H1 (cell line): Measurements from ENCODE around the gene UBASH3B. TPM values are rescaled to one million over a fixed set of nuclear protein-coding genes. Genes with fewer than 3 reads are reported as not detected.

Experiments used
- CTCF ChIA-PET: fragments of 300-600 bp; sonication (Branson Sonifier 250); formaldehyde crosslinking; loops from one replicate; lab custom pipeline; 2021; ENCODE audit not compliant: partially characterized antibody; lab: Charles Lee
- POLR2A ChIA-PET: fragments of 300-600 bp; sonication (Branson Sonifier 250); formaldehyde crosslinking; loops from one replicate; lab custom pipeline; 2021; ENCODE audit warnings: inconsistent platforms; ENCODE audit not compliant: partially characterized antibody; lab: Charles Lee
- DNase-seq, 2 experiments: peaks; one replicate each; pipeline versions ENCODE4 v3.0.0 to v3.0.0-alpha.2; 2010 to 2022; ENCODE audit warnings: low spot score in 2 of 2, low read depth in 1 of 2, mixed read lengths in 1 of 2
- FAIRE-seq: peaks from 2 replicates; lab custom pipeline; 2011; peaks lifted over from hg19 to GRCh38; lab: Jason Lieb, UNC
- H2AFZ ChIP-seq: 2 replicates; pipeline ENCODE4 v1.8.1; 2012; ENCODE audit warnings: low read length, inconsistent platforms
- H2AK5ac ChIP-seq: 2 replicates; pipeline ENCODE4 v1.6.1; 2013; ENCODE audit warnings: low read depth, low read length
- H2BK120ac ChIP-seq: replicated peaks from 2 replicates; pipeline ENCODE3; 2013; ENCODE audit warnings: low read depth, low read length, inconsistent platforms
- H2BK12ac ChIP-seq: 2 replicates; pipeline ENCODE4 v1.6.1; 2013; ENCODE audit warnings: low read depth, low read length
- H2BK15ac ChIP-seq: 2 replicates; pipeline ENCODE4 v1.6.1; 2013; ENCODE audit warnings: low read length
- H2BK20ac ChIP-seq: 2 replicates; pipeline ENCODE4 v1.6.1; 2013; ENCODE audit warnings: low read length
- H2BK5ac ChIP-seq: 2 replicates; pipeline ENCODE4 v1.6.1; 2013; ENCODE audit warnings: low read depth, low read length
- H3K14ac ChIP-seq: 2 replicates; pipeline ENCODE4 v1.6.1; 2013; ENCODE audit warnings: inconsistent platforms; ENCODE audit not compliant: insufficient read length
- H3K18ac ChIP-seq: 2 replicates; pipeline ENCODE4 v1.6.1; 2013; ENCODE audit warnings: low read length; ENCODE audit errors: extremely low read depth
- H3K23ac ChIP-seq: 2 replicates; pipeline ENCODE4 v1.6.1; 2013; ENCODE audit warnings: inconsistent platforms; ENCODE audit not compliant: insufficient read length
- H3K23me2 ChIP-seq: 2 replicates; pipeline ENCODE4 v1.6.1; 2013; ENCODE audit warnings: low read depth, low read length
- H3K27ac ChIP-seq: 2 replicates; pipeline ENCODE4 v1.6.1; 2011; ENCODE audit warnings: low read depth, low read length, inconsistent platforms
- H3K27me3 ChIP-seq, 4 experiments: replicated peaks in 1 of 4; 1 replicate in 1 of 4; 2 replicates in 3 of 4; pipeline versions ENCODE4 v1.6.1 to v1.8.1; 2011 to 2013; ENCODE audit warnings: low read length in 3 of 4, mild to moderate bottlenecking in 3 of 4, inconsistent platforms in 2 of 4, mixed read lengths in 2 of 4, moderate library complexity in 1 of 4; ENCODE audit not compliant: control insufficient read depth in 3 of 4, insufficient read depth in 3 of 4; ENCODE audit errors: extremely low read depth in 1 of 4
- H3K36me3 ChIP-seq, 4 experiments: 2 replicates each; pipeline versions ENCODE4 v1.6.1 to v1.8.1; 2011 to 2013; ENCODE audit warnings: mild to moderate bottlenecking in 4 of 4, low read length in 3 of 4, moderate library complexity in 2 of 4, control low read depth in 1 of 4, inconsistent platforms in 1 of 4; ENCODE audit not compliant: insufficient read depth in 4 of 4, control insufficient read depth in 2 of 4
- H3K4ac ChIP-seq: replicated peaks from 2 replicates; pipeline ENCODE3; 2013; ENCODE audit warnings: low read length, low read depth, mixed read lengths, inconsistent platforms; ENCODE audit not compliant: insufficient read length
- H3K4me1 ChIP-seq, 4 experiments: replicated peaks in 1 of 4; 1 replicate in 1 of 4; 2 replicates in 3 of 4; pipeline versions ENCODE4 v1.6.1 to v1.8.1; 2011 to 2013; ENCODE audit warnings: low read length in 3 of 4, inconsistent platforms in 2 of 4, mixed read lengths in 1 of 4; ENCODE audit not compliant: insufficient read depth in 4 of 4, control insufficient read depth in 3 of 4
- H3K4me2 ChIP-seq, 2 experiments: 2 replicates each; pipeline versions ENCODE4 v1.6.1 to v1.8.1; 2011 to 2013; ENCODE audit warnings: low read depth in 2 of 2, low read length in 2 of 2, control low read depth in 1 of 2, inconsistent platforms in 1 of 2, mild to moderate bottlenecking in 1 of 2; ENCODE audit not compliant: insufficient read depth in 1 of 2
- H3K4me3 ChIP-seq, 4 experiments: fragments of 200-600, 300-600 bp in 1 of 4; sonication (generic), shearing (Covaris generic), sonication (Bioruptor Twin) in 1 of 4; 2 replicates each; pipeline versions ENCODE4 v1.5.1 to v1.8.1; 2011 to 2016; ENCODE audit warnings: low read length in 4 of 4, low read depth in 3 of 4, control low read depth in 2 of 4, inconsistent platforms in 2 of 4, mild to moderate bottlenecking in 2 of 4, mixed read lengths in 1 of 4, moderate library complexity in 1 of 4; ENCODE audit not compliant: insufficient read depth in 2 of 4; ENCODE audit errors: extremely low read depth in 1 of 4
- H3K56ac ChIP-seq: replicated peaks from 2 replicates; pipeline ENCODE3; 2013; ENCODE audit warnings: low read depth, mild to moderate bottlenecking, mixed read lengths, low read length, inconsistent platforms; ENCODE audit not compliant: insufficient read length
- H3K79me1 ChIP-seq: 2 replicates; pipeline ENCODE4 v1.6.1; 2013; ENCODE audit warnings: low read depth, low read length, control low read depth
- H3K79me2 ChIP-seq, 2 experiments: 2 replicates each; pipeline versions ENCODE4 v1.6.1 to v1.8.1; 2012 to 2013; ENCODE audit warnings: low read length in 2 of 2, mild to moderate bottlenecking in 2 of 2, inconsistent platforms in 1 of 2; ENCODE audit not compliant: insufficient read depth in 2 of 2, control insufficient read depth in 1 of 2
- H3K9ac ChIP-seq, 4 experiments: replicated peaks in 1 of 4; 1 replicate in 1 of 4; 2 replicates in 3 of 4; pipeline versions ENCODE4 v1.6.1 to v1.8.1; 2011 to 2013; ENCODE audit warnings: low read depth in 3 of 4, low read length in 3 of 4, control low read depth in 2 of 4, mild to moderate bottlenecking in 2 of 4, moderate library complexity in 2 of 4, inconsistent platforms in 1 of 4; ENCODE audit errors: extremely low read depth in 1 of 4
- H3K9me3 ChIP-seq, 2 experiments: 2 replicates each; pipeline versions ENCODE4 v1.6.1 to v1.8.1; 2012 to 2013; ENCODE audit warnings: mild to moderate bottlenecking in 2 of 2, moderate library complexity in 2 of 2, control low read depth in 1 of 2, inconsistent platforms in 1 of 2, low read depth in 1 of 2, low read length in 1 of 2, mixed read lengths in 1 of 2; ENCODE audit not compliant: insufficient read depth in 2 of 2
- H4K20me1 ChIP-seq, 2 experiments: replicated peaks in 1 of 2; 2 replicates each; pipeline versions ENCODE3 to v1.8.1; 2011 to 2013; ENCODE audit warnings: inconsistent platforms in 2 of 2, low read length in 2 of 2, mild to moderate bottlenecking in 1 of 2; ENCODE audit not compliant: insufficient read depth in 2 of 2, control insufficient read depth in 1 of 2
- H4K5ac ChIP-seq: 2 replicates; pipeline ENCODE4 v1.6.1; 2013; ENCODE audit warnings: low read length, low read depth, mixed read lengths, inconsistent platforms; ENCODE audit not compliant: insufficient read length
- H4K8ac ChIP-seq: 2 replicates; pipeline ENCODE4 v1.8.0; 2013; ENCODE audit warnings: mild to moderate bottlenecking, moderate library complexity, low read length, inconsistent platforms; ENCODE audit not compliant: insufficient read depth; ENCODE audit errors: extremely low read depth
- H4K91ac ChIP-seq: replicated peaks from 2 replicates; pipeline ENCODE3; 2013; ENCODE audit warnings: low read length, mixed read lengths, inconsistent platforms; ENCODE audit not compliant: insufficient read length
- ASH2L ChIP-seq: fragments of 200-600, 300-600 bp; sonication (generic); IDR thresholded peaks from one replicate; pipeline ENCODE4 v1.7.1; 2017; ENCODE audit warnings: low read length
- BCL11A ChIP-seq, 2 experiments: IDR thresholded peaks; one replicate each; pipeline ENCODE4 v1.6.1; 2011; ENCODE audit warnings: low read depth in 2 of 2, low read length in 2 of 2, mild to moderate bottlenecking in 2 of 2
- CTBP2 ChIP-seq: IDR thresholded peaks from 2 replicates; pipeline ENCODE4 v1.7.0; 2011; ENCODE audit warnings: borderline replicate concordance, mild to moderate bottlenecking, moderate library complexity, mixed read lengths, low read length; ENCODE audit not compliant: insufficient read depth, insufficient read length
- GTF2F1 ChIP-seq: IDR thresholded peaks from 2 replicates; pipeline ENCODE4 v1.6.1; 2012; ENCODE audit warnings: low read depth, low read length, improper control_type of control experiment, borderline replicate concordance
- HDAC2 ChIP-seq, 2 experiments: fragments of 300-600 bp in 1 of 2; sonication (generic) in 1 of 2; IDR thresholded peaks; 2 replicates each; pipeline ENCODE4 v1.6.1; 2011 to 2012; ENCODE audit warnings: low read depth in 2 of 2, low read length in 2 of 2, mild to moderate bottlenecking in 2 of 2, moderate library complexity in 2 of 2, borderline replicate concordance in 1 of 2, inconsistent platforms in 1 of 2
- HDAC6 ChIP-seq: IDR thresholded peaks from one replicate; pipeline ENCODE4 v1.7.1; 2012; ENCODE audit warnings: low read depth, mild to moderate bottlenecking, inconsistent platforms, low read length, moderate library complexity
- JUND ChIP-seq: IDR thresholded peaks from 2 replicates; pipeline ENCODE4 v1.6.1; 2011; ENCODE audit warnings: mild to moderate bottlenecking, improper control_type of control experiment, low read length
- KDM1A ChIP-seq: fragments of 200-600, 300-600 bp; sonication (generic); IDR thresholded peaks from 2 replicates; pipeline ENCODE4 v1.7.1; 2016; ENCODE audit warnings: mild to moderate bottlenecking, low read length, borderline replicate concordance
- RAD21 ChIP-seq, 2 experiments: IDR thresholded peaks in 1 of 2; conservative IDR thresholded peaks in 1 of 2; 2 replicates each; pipeline ENCODE4 v1.6.1; 2011; ENCODE audit warnings: low read depth in 2 of 2, low read length in 2 of 2, improper control_type of control experiment in 1 of 2, inconsistent platforms in 1 of 2, mild to moderate bottlenecking in 1 of 2, moderate library complexity in 1 of 2
- RFX5 ChIP-seq: IDR thresholded peaks from 2 replicates; pipeline ENCODE4 v1.6.1; 2011; ENCODE audit warnings: low read depth, low read length, improper control_type of control experiment, borderline replicate concordance
- SAP30 ChIP-seq: fragments of 300-600 bp; sonication (generic); IDR thresholded peaks from 2 replicates; pipeline ENCODE4 v1.7.1; 2012; ENCODE audit warnings: low read length, moderate library complexity, mild to moderate bottlenecking, inconsistent platforms; ENCODE audit not compliant: insufficient read depth, insufficient replicate concordance
- WGBS, 2 experiments: shearing (Covaris generic) in 1 of 2; methylation state at CpG; one replicate each; pipeline versions ENCODE4 v1.1.6 to v1.1.7; 2013 to 2015; ENCODE audit warnings: low lambda C conversion rate in 2 of 2, mixed read lengths in 2 of 2, inconsistent platforms in 1 of 2, low coverage in 1 of 2, missing lambda C conversion rate in 1 of 2; ENCODE audit not compliant: insufficient replicate concordance in 2 of 2, insufficient coverage in 1 of 2, insufficient read length in 1 of 2; ENCODE audit errors: extremely low coverage in 1 of 2, missing lambda C conversion rate in 1 of 2; 5-methylcytosine and 5-hydroxymethylcytosine counted together
- polyA plus RNA-seq, 7 experiments: library from polyadenylated mRNA; depleted of rRNA in 3 of 7; stranded (reverse) in 5 of 7; unstranded in 2 of 7; fragments of >200 nt in 5 of 7; fragments of 200-250 nt in 2 of 7; gene quantifications; 1 replicate in 5 of 7; 2 replicates in 1 of 7; 4 replicates in 1 of 7; pipeline versions ENCODE4 v1.2.1 to v1.2.3, GENCODE V29; 2011 to 2013; ENCODE audit warnings: missing spikeins in 2 of 7, mixed read lengths in 2 of 7
- total RNA-seq: library from RNA; stranded (reverse); fragmentation: NEBNext Ultra II Directional; extraction: Animal tissue kit (Norgen Biotek cat#: 25700); gene quantifications from 2 replicates; pipeline ENCODE4 v1.2.1, GENCODE V29; 2021

The UBASH3B gene
- total and polyA plus RNA-seq, 2 of the 8 experiments (the other 6 are each of a cell fraction or from before 2014, with no cell fraction given), result 7.5 to 9.5 TPM

GRCh38 chr11:122833846-122834464 lies 178.4 kb downstream of the UBASH3B start:
- no peak overlapping the region for H2BK20ac ChIP-seq
- no peaks in the 10 kb centered on the region for H3K79me1 ChIP-seq
- no peaks in the 10 kb centered on the region; a peak in 1 of 4 replicates for H3K9me3 ChIP-seq
- CTCF ChIA-PET, result interaction anchor here (0.8 to 5.0 kb wide), 14 partner anchors 13 to 747 kb away, joined by 3 to 49 read pairs (median 4); no protein-coding TSS in a partner anchor
- H3K23me2 ChIP-seq, result peaks cover 7% of the 10 kb centered on the region; the same call in 1 of the 2 replicates
- no peak overlapping the region for H2AK5ac ChIP-seq
- H3K14ac ChIP-seq, result no peak overlapping the region
- H4K91ac ChIP-seq, result no peak overlapping the region
- no peak overlapping the region for H3K56ac ChIP-seq
- H4K20me1 ChIP-seq, result peaks cover 0 to 3% of the 10 kb centered on the region in 2 experiments
- no peak overlapping the region for H4K5ac ChIP-seq
- FAIRE-seq (no peak), DNase-seq (no peak)
- H3K4me3 ChIP-seq, result no peak overlapping the region
- H3K4me2 ChIP-seq, result no peak overlapping the region
- no peak overlapping the region for H3K9ac ChIP-seq
- H3K4ac ChIP-seq, result no peak overlapping the region
- H2BK15ac ChIP-seq, result no peak overlapping the region
- POLR2A ChIA-PET, result interaction anchor here (0.9 to 2.7 kb wide), 2 partner anchors 13 to 21 kb away, joined by 5 to 10 read pairs; no protein-coding TSS in a partner anchor
- peaks cover 0 to 13% (median under 1%) of the 10 kb centered on the region in 4 experiments; a peak in 1 of 7 replicates for H3K4me1 ChIP-seq
- H2BK12ac ChIP-seq, result no peak overlapping the region
- no peaks in the 10 kb centered on the region for H3K36me3 ChIP-seq
- H3K27ac ChIP-seq, result no peak overlapping the region
- H2AFZ ChIP-seq, result no peak overlapping the region
- H3K27me3 ChIP-seq, result no peaks in the 10 kb centered on the region
- no peak overlapping the region for H2BK120ac ChIP-seq
- no peak overlapping the region for H3K23ac ChIP-seq
- no peak overlapping the region for H3K18ac ChIP-seq
- H2BK5ac ChIP-seq, result no peak overlapping the region; the same call in 1 of the 2 replicates
- no peak overlapping the region for H4K8ac ChIP-seq
- WGBS, 2 experiments, result 90% methylated on average over 7 of the region's 7 CpGs; no CpG with 5 or more reads in 1 of the 2 experiments
- H3K79me2 ChIP-seq, result no peaks in the 10 kb centered on the region
- TF ChIP-seq HDAC2 (IDR thresholded peaks at IDR 0.05; ENCODE audit: borderline replicate concordance in 1 of 2, low read depth in 2 of 2, low read length in 2 of 2) (no peak), CTBP2 (no peak), KDM1A (no peak), ASH2L (no peak), SAP30 (no peak), RFX5 (no peak), HDAC6 (no peak), GTF2F1 (no peak), RAD21 (IDR thresholded peaks at IDR 0.05 in 1 of 2, conservative IDR thresholded peaks at IDR 0.05 in 1 of 2; ENCODE audit: low read depth in 2 of 2, low read length in 2 of 2) (no peak), BCL11A (IDR thresholded peaks at IDR 0.05; ENCODE audit: low read depth in 2 of 2, low read length in 2 of 2) (no peak), JUND (no peak)
